ENCODE data around the gene SURF2. TPM values are rescaled to one million over a fixed set of nuclear protein-coding genes. Genes with fewer than 3 reads are reported as not detected.

SURF2 gene
- total RNA-seq, 1 experiment from 2014 or later: 103 TPM

- Histone ChIP-seq H3K79me2 (ENCODE audit: low read length) (no peaks in the 10 kb centered on the region), H3K4me2 (ENCODE audit: low read length) (no peak overlapping the region), H3K9me3 (ENCODE audit: low read length) (no peaks in the 10 kb centered on the region), H3K9ac (ENCODE audit: low read length) (no peak overlapping the region), H3K36me3 (ENCODE audit: low read depth, low read length) (no peaks in the 10 kb centered on the region), H3F3A (ENCODE audit: low read length, unreplicated experiment) (no peaks in the 10 kb centered on the region), H3K27me3 (ENCODE audit: low read length) (no peaks in the 10 kb centered on the region), H4K20me1 (ENCODE audit: low read length) (no peaks in the 10 kb centered on the region), H3K4me1 (ENCODE audit: insufficient read depth, low read length) (no peaks in the 10 kb centered on the region), H2AFZ (ENCODE audit: low read length) (no peak overlapping the region), H3K27ac (ENCODE audit: low read length) (no peak overlapping the region), H3K9me2 (replicated peaks; ENCODE audit: low read length) (no peaks in the 10 kb centered on the region), H3K4me3 (ENCODE audit: low read length) (no peak overlapping the region)
- ChIA-PET CTCF (no interaction called here), POLR2A (ENCODE audit: unreplicated experiment) (no interaction called here)
- TF ChIP-seq, protein P1, sequence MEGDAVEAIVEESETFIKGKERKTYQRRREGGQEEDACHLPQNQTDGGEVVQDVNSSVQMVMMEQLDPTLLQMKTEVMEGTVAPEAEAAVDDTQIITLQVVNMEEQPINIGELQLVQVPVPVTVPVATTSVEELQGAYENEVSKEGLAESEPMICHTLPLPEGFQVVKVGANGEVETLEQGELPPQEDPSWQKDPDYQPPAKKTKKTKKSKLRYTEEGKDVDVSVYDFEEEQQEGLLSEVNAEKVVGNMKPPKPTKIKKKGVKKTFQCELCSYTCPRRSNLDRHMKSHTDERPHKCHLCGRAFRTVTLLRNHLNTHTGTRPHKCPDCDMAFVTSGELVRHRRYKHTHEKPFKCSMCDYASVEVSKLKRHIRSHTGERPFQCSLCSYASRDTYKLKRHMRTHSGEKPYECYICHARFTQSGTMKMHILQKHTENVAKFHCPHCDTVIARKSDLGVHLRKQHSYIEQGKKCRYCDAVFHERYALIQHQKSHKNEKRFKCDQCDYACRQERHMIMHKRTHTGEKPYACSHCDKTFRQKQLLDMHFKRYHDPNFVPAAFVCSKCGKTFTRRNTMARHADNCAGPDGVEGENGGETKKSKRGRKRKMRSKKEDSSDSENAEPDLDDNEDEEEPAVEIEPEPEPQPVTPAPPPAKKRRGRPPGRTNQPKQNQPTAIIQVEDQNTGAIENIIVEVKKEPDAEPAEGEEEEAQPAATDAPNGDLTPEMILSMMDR (conservative IDR thresholded peaks at IDR 0.05; ENCODE audit: low read depth, low read length): peak; percentile 49
- no peak for TF ChIP-seq EZH2phosphoT487 (IDR thresholded peaks at IDR 0.05; ENCODE audit: borderline replicate concordance, low read length)
- BruUV-seq (replicated peaks): no TSS peak
- intact Hi-C loops (cut with micrococcal nuclease): no loop called here
- peak; percentile 23 for DNase-seq
- ATAC-seq: peak; percentile 82
Measured at GRCh38 chr9:133396952-133397351, 40.6 kb downstream of the SURF2 start.

DNA sequence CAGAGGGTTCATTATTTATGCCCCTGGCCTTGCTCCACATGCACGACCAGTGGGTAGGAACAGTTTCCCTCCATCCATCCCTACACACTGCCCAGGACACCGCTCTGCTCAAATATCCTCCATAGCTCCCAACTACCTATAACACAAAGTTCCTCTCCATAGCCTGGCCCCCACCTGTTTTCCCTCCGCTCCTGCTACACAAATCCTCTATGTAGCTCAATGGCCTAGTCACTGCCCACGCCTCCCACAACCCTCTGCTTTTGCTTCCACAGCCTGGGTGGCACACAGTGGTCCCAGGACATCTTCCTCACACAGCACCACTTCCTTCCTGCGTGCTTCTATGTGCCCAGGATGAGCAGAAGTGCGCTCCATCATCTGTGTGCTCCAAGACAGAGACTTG is 41.0 kb downstream of the SURF2 start:
- H3K9me2 ChIP-seq (replicated peaks; ENCODE audit: low read length): no peaks in the 10 kb centered on the region
- no peak overlapping the region for H3K9ac ChIP-seq (ENCODE audit: low read length)
- no peaks in the 10 kb centered on the region for H3K36me3 ChIP-seq (ENCODE audit: low read depth, low read length)
- no peaks in the 10 kb centered on the region for H3K9me3 ChIP-seq (ENCODE audit: low read length)
- CTCF ChIA-PET: no interaction called here
- DNase-seq: no peak
- H2AFZ ChIP-seq (ENCODE audit: low read length): no peak overlapping the region
- intact Hi-C loops (cut with micrococcal nuclease): no loop called here
- no peak overlapping the region for H3K4me2 ChIP-seq (ENCODE audit: low read length)
- H3K79me2 ChIP-seq (ENCODE audit: low read length): no peaks in the 10 kb centered on the region
- no peaks in the 10 kb centered on the region for H3F3A ChIP-seq (ENCODE audit: low read length, unreplicated experiment)
- no peak for ATAC-seq
- BruUV-seq (replicated peaks): no TSS peak
- no peak overlapping the region for H3K4me3 ChIP-seq (ENCODE audit: low read length)
- no peaks in the 10 kb centered on the region for H4K20me1 ChIP-seq (ENCODE audit: low read length)
- H3K27me3 ChIP-seq (ENCODE audit: low read length): no peaks in the 10 kb centered on the region
- TF ChIP-seq EZH2 (IDR thresholded peaks at IDR 0.05; ENCODE audit: low read length, unreplicated experiment) (no peak), EZH2phosphoT487 (IDR thresholded peaks at IDR 0.05; ENCODE audit: borderline replicate concordance, low read length) (no peak)
- TF ChIP-seq, protein P1 (conservative IDR thresholded peaks at IDR 0.05; ENCODE audit: low read depth, low read length): no peak
- POLR2A ChIA-PET (ENCODE audit: unreplicated experiment): no interaction called here
- H3K27ac ChIP-seq (ENCODE audit: low read length): no peak overlapping the region
- H3K4me1 ChIP-seq (ENCODE audit: insufficient read depth, low read length): no peaks in the 10 kb centered on the region

- ChIA-PET POLR2A (ENCODE audit: unreplicated experiment) (no interaction called here), CTCF (no interaction called here)
- Histone ChIP-seq H3K36me3 (ENCODE audit: low read depth, low read length) (no peaks in the 10 kb centered on the region), H3K9me3 (ENCODE audit: low read length) (no peaks in the 10 kb centered on the region), H3F3A (ENCODE audit: low read length, unreplicated experiment) (no peaks in the 10 kb centered on the region), H3K4me3 (ENCODE audit: low read length) (no peak overlapping the region), H3K4me1 (ENCODE audit: insufficient read depth, low read length) (no peaks in the 10 kb centered on the region), H3K79me2 (ENCODE audit: low read length) (no peaks in the 10 kb centered on the region), H2AFZ (ENCODE audit: low read length) (no peak overlapping the region), H3K9ac (ENCODE audit: low read length) (no peak overlapping the region), H4K20me1 (ENCODE audit: low read length) (no peaks in the 10 kb centered on the region), H3K27me3 (ENCODE audit: low read length) (no peaks in the 10 kb centered on the region), H3K27ac (ENCODE audit: low read length) (no peak overlapping the region), H3K4me2 (ENCODE audit: low read length) (no peak overlapping the region), H3K9me2 (replicated peaks; ENCODE audit: low read length) (no peaks in the 10 kb centered on the region)
- DNase-seq: no peak
- TF ChIP-seq EZH2 (IDR thresholded peaks at IDR 0.05; ENCODE audit: low read length, unreplicated experiment): no peak
- no peak for TF ChIP-seq EZH2phosphoT487 (IDR thresholded peaks at IDR 0.05; ENCODE audit: borderline replicate concordance, low read length)
- TF ChIP-seq, protein P1 (conservative IDR thresholded peaks at IDR 0.05; ENCODE audit: low read depth, low read length): no peak
- no TSS peak for BruUV-seq (replicated peaks)
- intact Hi-C loops (cut with micrococcal nuclease): no loop called here
- no peak for ATAC-seq
Measured at GRCh38 chr9:133397895-133398294, 41.5 kb downstream of the SURF2 start.
